Vagina (tissue), 2 donors: ENCODE results near the gene MIEF1.

ENCODE experiments used
- POLR2A ChIP-seq, 2 donors: fragments of 450-650 bp; IDR thresholded peaks; one replicate each; pipeline ENCODE4 v1.6.1; 2017; ENCODE audit warnings: antibody characterized with exemption in 2 of 2, mild to moderate bottlenecking in 2 of 2, moderate library complexity in 2 of 2
- POLR2AphosphoS5 ChIP-seq, 2 donors: sonication (generic); formaldehyde crosslinking; IDR thresholded peaks; one replicate each; pipeline ENCODE4 v1.9.0; 2017; ENCODE audit warnings: antibody characterized with exemption in 2 of 2, mild to moderate bottlenecking in 2 of 2, low read depth in 1 of 2; ENCODE audit not compliant: insufficient read depth in 1 of 2
- TF ChIP-seq, protein P1 (sequence below), 3 experiments: fragments of 450-650 bp in 2 of 3; fragments of 200-600 bp in 1 of 3; sonication (generic) in 1 of 3; IDR thresholded peaks; one replicate each; pipeline ENCODE4 v1.5.1; 2017 to 2019; ENCODE audit warnings: antibody characterized with exemption in 3 of 3, mild to moderate bottlenecking in 2 of 3, moderate library complexity in 2 of 3

DNA sequence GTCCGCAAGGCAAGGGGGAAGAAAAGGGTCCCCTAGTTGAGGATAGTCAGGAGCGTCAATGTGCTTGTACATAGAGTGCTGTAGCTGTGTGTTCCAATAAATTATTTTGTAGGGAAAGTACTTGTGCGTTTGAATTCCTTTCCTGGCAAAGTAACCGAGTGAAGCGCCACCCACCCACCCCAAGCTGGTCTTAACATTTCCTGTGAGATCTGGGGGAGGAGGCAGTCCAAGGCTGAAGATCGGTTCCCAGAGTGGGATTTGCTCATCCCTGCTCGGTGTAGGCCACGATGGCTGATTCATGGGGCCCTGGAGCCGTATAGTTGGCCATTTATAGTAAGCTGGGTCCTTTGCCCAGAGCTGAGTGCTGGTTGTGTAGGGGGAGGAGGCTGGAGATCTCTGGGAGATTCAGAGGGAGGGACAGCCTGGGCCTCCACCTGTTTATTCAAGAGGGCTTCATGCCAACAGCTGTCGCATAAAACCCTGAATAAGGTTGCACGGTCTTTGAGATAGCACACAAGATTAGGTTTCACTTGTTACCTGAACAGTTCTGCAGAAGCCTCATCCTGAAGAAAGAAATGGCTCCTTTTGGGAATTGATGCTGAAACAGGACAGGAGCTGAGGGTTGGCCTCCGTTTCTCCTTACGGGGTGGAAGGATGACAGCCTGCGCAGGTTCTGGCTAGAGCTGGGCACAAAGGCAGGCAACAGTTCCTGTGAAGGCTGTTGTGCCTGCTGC is 20.6 kb downstream of the MIEF1 start:
- TF ChIP-seq POLR2A (IDR thresholded peaks at IDR 0.05) (no peak), POLR2AphosphoS5 (IDR thresholded peaks at IDR 0.05; ENCODE audit: insufficient read depth in 1 of 2, low read depth in 1 of 2) (no peak)
- TF ChIP-seq, protein P1, sequence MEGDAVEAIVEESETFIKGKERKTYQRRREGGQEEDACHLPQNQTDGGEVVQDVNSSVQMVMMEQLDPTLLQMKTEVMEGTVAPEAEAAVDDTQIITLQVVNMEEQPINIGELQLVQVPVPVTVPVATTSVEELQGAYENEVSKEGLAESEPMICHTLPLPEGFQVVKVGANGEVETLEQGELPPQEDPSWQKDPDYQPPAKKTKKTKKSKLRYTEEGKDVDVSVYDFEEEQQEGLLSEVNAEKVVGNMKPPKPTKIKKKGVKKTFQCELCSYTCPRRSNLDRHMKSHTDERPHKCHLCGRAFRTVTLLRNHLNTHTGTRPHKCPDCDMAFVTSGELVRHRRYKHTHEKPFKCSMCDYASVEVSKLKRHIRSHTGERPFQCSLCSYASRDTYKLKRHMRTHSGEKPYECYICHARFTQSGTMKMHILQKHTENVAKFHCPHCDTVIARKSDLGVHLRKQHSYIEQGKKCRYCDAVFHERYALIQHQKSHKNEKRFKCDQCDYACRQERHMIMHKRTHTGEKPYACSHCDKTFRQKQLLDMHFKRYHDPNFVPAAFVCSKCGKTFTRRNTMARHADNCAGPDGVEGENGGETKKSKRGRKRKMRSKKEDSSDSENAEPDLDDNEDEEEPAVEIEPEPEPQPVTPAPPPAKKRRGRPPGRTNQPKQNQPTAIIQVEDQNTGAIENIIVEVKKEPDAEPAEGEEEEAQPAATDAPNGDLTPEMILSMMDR (IDR thresholded peaks at IDR 0.05): no peak
